ACC112 (cell line): Measurements from ENCODE around the gene PDIA4.

Source experiments
- H2AFZ ChIP-seq: fragments of 200-600 bp; sonication (generic); one replicate; pipeline ENCODE4 v1.6.0; 2017; ENCODE audit warnings: antibody characterized with exemption, low read length; ENCODE audit not compliant: unreplicated experiment
- H3K27ac ChIP-seq: fragments of 200-600 bp; sonication (generic); 2 replicates; pipeline ENCODE4 v1.5.1; 2014; ENCODE audit warnings: low read depth, mild to moderate bottlenecking, antibody characterized with exemption, low read length, moderate library complexity
- H3K27me3 ChIP-seq: fragments of 200-600 bp; sonication (generic); 2 replicates; pipeline ENCODE4 v1.6.1; 2014; ENCODE audit warnings: mild to moderate bottlenecking, antibody characterized with exemption, low read length, moderate library complexity, mixed read lengths; ENCODE audit not compliant: insufficient read depth
- H3K36me3 ChIP-seq: fragments of 200-600 bp; sonication (generic); 2 replicates; pipeline ENCODE4 v1.6.1; 2016; ENCODE audit warnings: mild to moderate bottlenecking, antibody characterized with exemption, low read length, moderate library complexity, mixed read lengths; ENCODE audit not compliant: insufficient read depth
- H3K4me1 ChIP-seq: fragments of 200-600 bp; sonication (generic); one replicate; pipeline ENCODE4 v1.6.1; 2016; ENCODE audit warnings: low read length, mixed read lengths; ENCODE audit not compliant: insufficient read depth, unreplicated experiment, control insufficient read depth
- H3K4me3 ChIP-seq: fragments of 200-600 bp; sonication (generic); 2 replicates; pipeline ENCODE4 v1.5.1; 2014; ENCODE audit warnings: mild to moderate bottlenecking, low read depth, low read length
- H3K79me2 ChIP-seq: fragments of 200-600 bp; sonication (generic); one replicate; pipeline ENCODE4 v1.6.0; 2016; ENCODE audit warnings: low read length; ENCODE audit not compliant: control insufficient read depth, unreplicated experiment, insufficient read depth

PDIA4 gene

DNA sequence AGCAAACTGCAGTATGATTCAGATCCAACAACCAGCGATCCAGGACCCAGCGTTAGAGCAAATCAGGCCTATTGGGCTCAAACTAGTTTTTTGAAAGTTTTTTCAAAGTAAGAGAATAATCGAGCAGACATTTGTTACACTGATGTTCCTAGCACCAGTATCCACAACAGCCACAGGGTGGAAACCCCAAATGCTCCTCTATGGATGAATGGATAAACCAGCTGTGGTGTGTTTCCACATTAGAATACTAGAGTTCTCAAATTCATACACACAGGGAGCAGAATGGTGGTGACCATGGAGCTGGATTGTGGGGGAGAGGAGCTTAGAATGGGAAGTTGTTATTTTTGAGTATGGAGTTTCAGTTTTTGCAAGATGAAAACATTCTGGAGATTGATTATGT is 60.7 kb downstream of the PDIA4 start:
- Histone ChIP-seq H3K4me3 (no peak overlapping the region), H3K36me3 (no peaks in the 10 kb centered on the region), H3K27ac (no peak overlapping the region), H3K4me1 (peaks cover 6% of the 10 kb centered on the region), H2AFZ (no peak overlapping the region), H3K79me2 (no peaks in the 10 kb centered on the region), H3K27me3 (no peaks in the 10 kb centered on the region)

DNA sequence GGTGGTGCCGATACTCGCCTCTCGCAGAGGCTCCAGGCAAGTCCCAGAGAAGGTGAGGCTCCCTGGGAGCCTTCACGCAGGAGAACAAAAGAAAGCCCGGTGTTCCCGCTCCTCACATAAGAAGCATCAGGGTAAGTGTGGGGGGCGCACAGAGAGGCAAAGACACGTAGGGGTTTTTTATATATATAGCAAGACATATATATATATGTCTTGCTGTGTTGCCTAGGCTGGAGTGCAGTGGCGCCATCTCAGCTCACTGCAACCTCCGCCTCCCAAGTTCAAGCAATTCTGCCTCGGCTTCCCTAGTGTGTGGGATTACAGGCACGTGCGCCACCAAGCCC is 61.3 kb downstream of the PDIA4 start:
- Histone ChIP-seq H3K4me1 (peaks cover 6% of the 10 kb centered on the region), H3K27ac (no peak overlapping the region), H3K4me3 (no peak overlapping the region), H3K36me3 (no peaks in the 10 kb centered on the region), H2AFZ (peak overlapping the region; percentile 57), H3K27me3 (no peaks in the 10 kb centered on the region), H3K79me2 (no peaks in the 10 kb centered on the region)

- H3K4me1 ChIP-seq, result peaks cover 6% of the 10 kb centered on the region
- H3K79me2 ChIP-seq, result no peaks in the 10 kb centered on the region
- no peak overlapping the region for H3K27ac ChIP-seq
- peak overlapping the region; percentile 92 for H2AFZ ChIP-seq
- H3K36me3 ChIP-seq, result no peaks in the 10 kb centered on the region
- H3K4me3 ChIP-seq, result peak overlapping the region; percentile 95
- no peaks in the 10 kb centered on the region for H3K27me3 ChIP-seq
Measured at GRCh38 chr7:148964483-148965267, 63.6 kb downstream of the PDIA4 start.

DNA sequence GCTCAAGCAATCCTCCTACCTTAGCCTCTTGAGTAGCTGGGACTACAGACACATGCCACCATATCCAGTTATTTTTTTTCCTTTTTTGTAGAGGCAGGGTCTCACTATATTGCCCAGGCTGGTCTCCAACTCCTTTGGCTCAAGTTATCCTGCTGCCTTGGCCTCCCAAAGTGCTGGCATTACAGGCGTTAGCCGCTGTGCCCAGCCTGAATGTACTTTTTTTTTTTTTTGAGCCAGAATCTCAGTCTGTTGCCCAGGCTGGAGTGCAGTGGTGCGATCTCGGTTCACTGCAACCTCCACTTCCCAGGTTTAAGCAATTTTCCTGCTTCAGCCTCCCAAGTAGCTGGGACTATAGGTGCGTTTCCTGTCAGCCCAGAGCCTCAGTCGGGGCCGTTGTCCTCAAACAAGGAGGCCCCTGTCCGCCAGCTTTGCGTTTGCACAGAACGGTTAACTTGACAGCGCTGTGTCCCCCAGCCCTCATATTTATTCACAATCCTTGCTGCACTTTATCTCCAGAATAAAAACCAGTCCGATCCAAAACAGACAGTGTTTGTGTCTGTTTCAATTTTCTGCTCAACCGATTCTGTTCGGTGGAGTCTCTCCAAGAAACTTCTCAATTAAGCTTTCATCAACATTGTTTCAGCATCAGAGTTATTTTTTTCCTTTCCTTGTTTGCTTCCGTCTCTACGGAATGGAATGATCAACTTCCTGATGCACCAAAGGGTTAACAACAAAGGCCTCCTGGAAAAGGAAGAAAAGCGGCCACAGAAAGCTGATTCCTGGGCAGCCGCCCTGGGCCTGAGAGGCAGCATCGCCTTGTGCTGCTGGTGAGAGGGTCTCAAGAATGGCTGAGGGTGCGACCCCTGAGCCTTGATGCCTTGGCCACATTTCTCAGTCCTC is 64.5 kb downstream of the PDIA4 start:
- Histone ChIP-seq H3K79me2 (no peaks in the 10 kb centered on the region), H3K4me3 (peak overlapping the region; percentile 95), H2AFZ (peak overlapping the region; percentile 92), H3K36me3 (no peaks in the 10 kb centered on the region), H3K27ac (peak overlapping the region; percentile 62; the same call in 1 of the 2 replicates), H3K27me3 (no peaks in the 10 kb centered on the region), H3K4me1 (peaks cover 6% of the 10 kb centered on the region)

- Histone ChIP-seq H3K4me3 (peak overlapping the region; percentile 95), H3K36me3 (no peaks in the 10 kb centered on the region), H3K27ac (peak overlapping the region; percentile 62), H3K4me1 (peaks cover 6% of the 10 kb centered on the region), H3K79me2 (no peaks in the 10 kb centered on the region), H2AFZ (peak overlapping the region; percentile 94), H3K27me3 (no peaks in the 10 kb centered on the region)
Measured at GRCh38 chr7:148962823-148963582, 65.3 kb downstream of the PDIA4 start.

- Histone ChIP-seq H3K27me3 (no peaks in the 10 kb centered on the region), H2AFZ (peak overlapping the region; percentile 67), H3K36me3 (no peaks in the 10 kb centered on the region), H3K4me1 (peaks cover 6% of the 10 kb centered on the region), H3K27ac (no peak overlapping the region), H3K4me3 (peak overlapping the region; percentile 95), H3K79me2 (no peaks in the 10 kb centered on the region)
Measured at GRCh38 chr7:148962440-148962822, 65.9 kb downstream of the PDIA4 start.

DNA sequence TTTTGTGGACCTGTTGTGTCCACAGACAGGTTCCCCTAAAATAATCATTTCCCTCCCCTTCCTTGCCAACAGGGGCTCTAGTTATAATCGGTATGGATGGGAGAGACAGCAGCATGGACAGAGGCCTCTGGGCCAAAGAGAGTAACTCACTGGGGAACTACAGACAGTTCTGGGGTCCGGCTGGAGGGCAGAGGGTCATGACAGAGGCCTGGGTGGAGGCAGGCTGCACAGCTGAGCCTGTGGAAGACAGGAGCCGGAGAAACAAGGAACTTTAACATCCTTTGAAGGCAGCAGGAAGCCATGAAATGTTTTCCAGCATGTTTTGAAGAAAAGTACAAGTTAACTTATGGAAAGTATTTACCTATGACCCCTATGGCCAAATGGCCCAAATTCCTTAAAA is 68.6 kb downstream of the PDIA4 start:
- Histone ChIP-seq H3K4me3 (no peak overlapping the region), H3K79me2 (no peaks in the 10 kb centered on the region), H3K4me1 (peaks cover 6% of the 10 kb centered on the region), H3K27ac (no peak overlapping the region), H2AFZ (no peak overlapping the region), H3K36me3 (no peaks in the 10 kb centered on the region), H3K27me3 (no peaks in the 10 kb centered on the region)

DNA sequence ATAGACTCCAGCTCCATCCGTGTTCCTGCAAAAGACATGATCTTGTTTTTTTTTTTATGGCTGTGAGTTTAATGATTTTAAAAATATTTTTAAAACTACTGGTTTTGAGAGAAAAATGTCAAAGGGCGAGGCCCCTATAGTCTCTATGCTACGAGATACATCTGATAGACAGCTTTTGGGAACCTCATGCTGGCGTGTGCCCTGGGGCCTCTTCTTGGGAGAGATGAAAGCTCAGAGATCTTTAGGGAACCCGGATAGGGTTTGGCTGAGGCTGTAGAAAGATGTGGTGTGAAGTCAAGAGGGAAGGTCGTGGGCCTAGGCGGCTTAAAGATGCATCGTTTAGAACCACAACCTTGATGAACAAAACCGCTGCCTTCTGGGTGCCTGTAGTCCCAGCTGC is 70.2 kb downstream of the PDIA4 start:
- Histone ChIP-seq H3K79me2 (no peaks in the 10 kb centered on the region), H3K4me3 (no peak overlapping the region), H2AFZ (no peak overlapping the region), H3K4me1 (no peaks in the 10 kb centered on the region), H3K36me3 (no peaks in the 10 kb centered on the region), H3K27ac (no peak overlapping the region), H3K27me3 (no peaks in the 10 kb centered on the region)

GRCh38 chr7:148954766-148955165 is 73.5 kb downstream of the PDIA4 start:
- Histone ChIP-seq H3K27me3 (no peaks in the 10 kb centered on the region), H3K4me1 (no peaks in the 10 kb centered on the region), H2AFZ (no peak overlapping the region), H3K4me3 (no peak overlapping the region), H3K27ac (no peak overlapping the region), H3K36me3 (no peaks in the 10 kb centered on the region), H3K79me2 (no peaks in the 10 kb centered on the region)

- Histone ChIP-seq H3K4me1 (no peaks in the 10 kb centered on the region), H3K27ac (no peak overlapping the region), H3K36me3 (no peaks in the 10 kb centered on the region), H3K4me3 (no peak overlapping the region), H2AFZ (no peak overlapping the region), H3K79me2 (no peaks in the 10 kb centered on the region), H3K27me3 (no peaks in the 10 kb centered on the region)
Measured at GRCh38 chr7:148953676-148954075, 74.6 kb downstream of the PDIA4 start.
